GM23248 (cell line): Measurements from ENCODE around the gene DNAH14.

Source experiments
- EZH2 ChIP-seq: fragments of 200-600 bp; sonication (generic); IDR thresholded peaks from 2 replicates; pipeline ENCODE4 v1.6.1; 2018; ENCODE audit warnings: antibody characterized with exemption, mild to moderate bottlenecking; ENCODE audit not compliant: insufficient read depth, poor library complexity, severe bottlenecking
- EZH2phosphoT487 ChIP-seq: fragments of 200-600 bp; sonication (generic); IDR thresholded peaks from 2 replicates; pipeline ENCODE4 v1.6.1; 2018; ENCODE audit warnings: antibody characterized with exemption, moderate library complexity, mild to moderate bottlenecking, low read depth; ENCODE audit not compliant: insufficient read depth

GRCh38 chr1:225207791-225208190, 278.3 kb downstream of the DNAH14 start:
- no peak for TF ChIP-seq EZH2phosphoT487
- TF ChIP-seq EZH2 = no peak
